GM12873 (cell line): ENCODE data around the gene CDC42EP3.

Experiments
- TF ChIP-seq, protein P1 (sequence below): IDR thresholded peaks from 2 replicates; pipeline ENCODE4 v1.5.1; 2012; ENCODE audit warnings: low read depth, mild to moderate bottlenecking, moderate library complexity, low read length, control low read depth; ENCODE audit not compliant: insufficient read depth; ENCODE audit errors: missing control alignments

Gene CDC42EP3

DNA sequence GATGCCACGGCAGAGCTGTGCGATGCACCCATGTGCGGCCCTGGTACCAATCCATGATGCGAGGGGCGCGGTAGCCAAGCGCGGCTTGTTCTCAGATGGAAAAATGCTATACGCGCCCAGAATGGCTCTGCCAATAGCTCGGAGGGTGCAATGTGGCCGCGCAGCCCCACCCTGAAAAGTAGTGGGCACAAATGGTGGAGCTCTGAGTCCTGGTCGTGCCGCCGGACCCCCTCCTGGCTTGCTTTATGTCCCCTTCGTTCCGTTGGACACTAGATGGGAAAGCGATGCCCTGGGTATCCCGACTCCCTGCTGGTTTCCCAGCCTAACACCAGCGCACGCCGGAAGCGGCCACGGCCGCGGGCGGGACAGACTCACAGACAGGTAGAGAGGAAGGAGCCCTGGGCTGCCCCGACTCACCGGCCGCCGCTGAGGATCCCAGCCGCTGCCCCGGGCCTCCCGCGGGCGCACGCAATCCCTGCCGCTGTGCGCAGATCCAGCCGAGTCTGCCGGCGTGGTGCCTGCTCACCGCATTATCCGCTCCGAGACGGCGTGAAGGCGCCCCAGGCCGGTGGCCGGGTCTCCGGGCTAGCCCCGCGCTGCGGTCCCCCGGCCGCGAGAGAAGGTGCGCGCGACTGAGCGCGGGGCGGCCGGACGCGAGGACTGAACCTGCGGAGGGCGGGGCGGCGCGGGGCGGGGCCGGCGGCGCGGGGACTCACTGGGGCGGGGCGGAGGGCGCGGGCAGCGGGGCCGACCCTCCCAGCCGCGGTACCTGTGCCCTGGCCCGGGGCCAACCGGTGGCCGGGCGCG is at the start of gene CDC42EP3:
CDC42EP3 (minus strand) TSS at position 634 of the 807 bp plus-strand sequence. CDS start 25,055 bp downstream, outside the sequence.
- TF ChIP-seq, protein P1, sequence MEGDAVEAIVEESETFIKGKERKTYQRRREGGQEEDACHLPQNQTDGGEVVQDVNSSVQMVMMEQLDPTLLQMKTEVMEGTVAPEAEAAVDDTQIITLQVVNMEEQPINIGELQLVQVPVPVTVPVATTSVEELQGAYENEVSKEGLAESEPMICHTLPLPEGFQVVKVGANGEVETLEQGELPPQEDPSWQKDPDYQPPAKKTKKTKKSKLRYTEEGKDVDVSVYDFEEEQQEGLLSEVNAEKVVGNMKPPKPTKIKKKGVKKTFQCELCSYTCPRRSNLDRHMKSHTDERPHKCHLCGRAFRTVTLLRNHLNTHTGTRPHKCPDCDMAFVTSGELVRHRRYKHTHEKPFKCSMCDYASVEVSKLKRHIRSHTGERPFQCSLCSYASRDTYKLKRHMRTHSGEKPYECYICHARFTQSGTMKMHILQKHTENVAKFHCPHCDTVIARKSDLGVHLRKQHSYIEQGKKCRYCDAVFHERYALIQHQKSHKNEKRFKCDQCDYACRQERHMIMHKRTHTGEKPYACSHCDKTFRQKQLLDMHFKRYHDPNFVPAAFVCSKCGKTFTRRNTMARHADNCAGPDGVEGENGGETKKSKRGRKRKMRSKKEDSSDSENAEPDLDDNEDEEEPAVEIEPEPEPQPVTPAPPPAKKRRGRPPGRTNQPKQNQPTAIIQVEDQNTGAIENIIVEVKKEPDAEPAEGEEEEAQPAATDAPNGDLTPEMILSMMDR, result no peak

- TF ChIP-seq, protein P1, result no peak
These were observed 49.7 kb upstream of the CDC42EP3 start for GRCh38 chr2:37721201-37721560.

- TF ChIP-seq, protein P1, result peak; percentile 2
These were observed 49.2 kb upstream of the CDC42EP3 start for GRCh38 chr2:37720533-37721200.

GRCh38 chr2:37718515-37719161 is 47.2 kb upstream of the CDC42EP3 start:
- TF ChIP-seq, protein P1, result no peak

DNA sequence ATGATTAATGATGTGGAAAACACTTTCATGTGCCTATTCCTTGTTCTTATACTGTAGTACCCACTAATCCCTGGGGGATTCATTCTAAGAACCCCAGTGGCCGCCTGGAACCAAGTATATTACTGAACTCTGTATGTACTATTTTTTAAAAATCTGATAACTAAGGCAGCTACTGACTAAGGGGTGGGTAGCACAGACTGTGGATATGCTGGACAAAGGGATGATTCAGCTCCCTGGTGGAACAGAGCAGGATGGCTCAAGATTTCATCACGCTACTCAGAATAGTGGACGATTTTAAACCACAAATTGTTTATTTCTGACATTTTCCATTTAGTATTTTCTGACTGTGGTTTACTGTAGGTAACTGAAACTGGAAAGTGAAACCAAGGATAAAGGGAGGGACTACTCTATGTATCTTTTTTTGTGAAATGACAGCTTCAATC is 41.8 kb upstream of the CDC42EP3 start:
- TF ChIP-seq, protein P1, result no peak

- TF ChIP-seq, protein P1, result no peak
These were observed 40.4 kb upstream of the CDC42EP3 start for GRCh38 chr2:37711831-37712230.

DNA sequence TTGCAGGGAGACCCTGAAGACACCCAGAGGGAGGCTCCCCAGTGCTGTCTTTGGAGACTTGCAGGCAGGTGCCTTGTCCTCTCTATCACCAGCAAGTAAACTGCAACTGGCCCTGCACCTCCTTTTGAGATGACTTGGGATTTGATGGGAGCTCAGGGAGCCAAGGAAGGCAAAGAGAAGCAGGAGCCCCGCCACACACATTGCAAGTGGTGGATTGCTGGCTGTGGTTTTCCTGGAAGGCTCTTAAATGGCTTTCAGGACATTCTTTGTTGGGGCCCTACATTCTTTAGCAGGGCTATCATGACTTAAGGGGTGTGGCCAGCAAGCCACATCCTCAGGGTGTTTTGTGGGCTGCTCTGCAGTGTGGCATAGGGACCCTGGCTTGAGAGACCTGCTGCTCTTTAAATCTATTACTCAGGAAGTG is 39.9 kb upstream of the CDC42EP3 start:
- TF ChIP-seq, protein P1, result no peak
